H1 (cell line): Measurements from ENCODE around the gene HNRNPDL. TPM values are rescaled to one million over a fixed set of nuclear protein-coding genes. Genes with fewer than 3 reads are reported as not detected.

Source experiments
- CTCF ChIA-PET: fragments of 300-600 bp; sonication (Branson Sonifier 250); formaldehyde crosslinking; loops from one replicate; lab custom pipeline; 2021; ENCODE audit not compliant: partially characterized antibody; lab: Charles Lee
- POLR2A ChIA-PET: fragments of 300-600 bp; sonication (Branson Sonifier 250); formaldehyde crosslinking; loops from one replicate; lab custom pipeline; 2021; ENCODE audit warnings: inconsistent platforms; ENCODE audit not compliant: partially characterized antibody; lab: Charles Lee
- DNase-seq, 2 experiments: peaks; one replicate each; pipeline versions ENCODE4 v3.0.0 to v3.0.0-alpha.2; 2010 to 2022; ENCODE audit warnings: low spot score in 2 of 2, low read depth in 1 of 2, mixed read lengths in 1 of 2
- FAIRE-seq: peaks from 2 replicates; lab custom pipeline; 2011; peaks lifted over from hg19 to GRCh38; lab: Jason Lieb, UNC
- H2AFZ ChIP-seq: 2 replicates; pipeline ENCODE4 v1.8.1; 2012; ENCODE audit warnings: low read length, inconsistent platforms
- H2AK5ac ChIP-seq: 2 replicates; pipeline ENCODE4 v1.6.1; 2013; ENCODE audit warnings: low read depth, low read length
- H2BK120ac ChIP-seq: replicated peaks from 2 replicates; pipeline ENCODE3; 2013; ENCODE audit warnings: low read depth, low read length, inconsistent platforms
- H2BK12ac ChIP-seq: 2 replicates; pipeline ENCODE4 v1.6.1; 2013; ENCODE audit warnings: low read depth, low read length
- H2BK15ac ChIP-seq: 2 replicates; pipeline ENCODE4 v1.6.1; 2013; ENCODE audit warnings: low read length
- H2BK20ac ChIP-seq: 2 replicates; pipeline ENCODE4 v1.6.1; 2013; ENCODE audit warnings: low read length
- H2BK5ac ChIP-seq: 2 replicates; pipeline ENCODE4 v1.6.1; 2013; ENCODE audit warnings: low read depth, low read length
- H3K14ac ChIP-seq: 2 replicates; pipeline ENCODE4 v1.6.1; 2013; ENCODE audit warnings: inconsistent platforms; ENCODE audit not compliant: insufficient read length
- H3K18ac ChIP-seq: 2 replicates; pipeline ENCODE4 v1.6.1; 2013; ENCODE audit warnings: low read length; ENCODE audit errors: extremely low read depth
- H3K23ac ChIP-seq: 2 replicates; pipeline ENCODE4 v1.6.1; 2013; ENCODE audit warnings: inconsistent platforms; ENCODE audit not compliant: insufficient read length
- H3K23me2 ChIP-seq: 2 replicates; pipeline ENCODE4 v1.6.1; 2013; ENCODE audit warnings: low read depth, low read length
- H3K27ac ChIP-seq: 2 replicates; pipeline ENCODE4 v1.6.1; 2011; ENCODE audit warnings: low read depth, low read length, inconsistent platforms
- H3K27me3 ChIP-seq, 4 experiments: replicated peaks in 1 of 4; 1 replicate in 1 of 4; 2 replicates in 3 of 4; pipeline versions ENCODE4 v1.6.1 to v1.8.1; 2011 to 2013; ENCODE audit warnings: low read length in 3 of 4, mild to moderate bottlenecking in 3 of 4, inconsistent platforms in 2 of 4, mixed read lengths in 2 of 4, moderate library complexity in 1 of 4; ENCODE audit not compliant: control insufficient read depth in 3 of 4, insufficient read depth in 3 of 4; ENCODE audit errors: extremely low read depth in 1 of 4
- H3K36me3 ChIP-seq, 4 experiments: 2 replicates each; pipeline versions ENCODE4 v1.6.1 to v1.8.1; 2011 to 2013; ENCODE audit warnings: mild to moderate bottlenecking in 4 of 4, low read length in 3 of 4, moderate library complexity in 2 of 4, control low read depth in 1 of 4, inconsistent platforms in 1 of 4; ENCODE audit not compliant: insufficient read depth in 4 of 4, control insufficient read depth in 2 of 4
- H3K4ac ChIP-seq: replicated peaks from 2 replicates; pipeline ENCODE3; 2013; ENCODE audit warnings: low read length, low read depth, mixed read lengths, inconsistent platforms; ENCODE audit not compliant: insufficient read length
- H3K4me1 ChIP-seq, 4 experiments: replicated peaks in 1 of 4; 1 replicate in 1 of 4; 2 replicates in 3 of 4; pipeline versions ENCODE4 v1.6.1 to v1.8.1; 2011 to 2013; ENCODE audit warnings: low read length in 3 of 4, inconsistent platforms in 2 of 4, mixed read lengths in 1 of 4; ENCODE audit not compliant: insufficient read depth in 4 of 4, control insufficient read depth in 3 of 4
- H3K4me2 ChIP-seq, 2 experiments: 2 replicates each; pipeline versions ENCODE4 v1.6.1 to v1.8.1; 2011 to 2013; ENCODE audit warnings: low read depth in 2 of 2, low read length in 2 of 2, control low read depth in 1 of 2, inconsistent platforms in 1 of 2, mild to moderate bottlenecking in 1 of 2; ENCODE audit not compliant: insufficient read depth in 1 of 2
- H3K4me3 ChIP-seq, 4 experiments: fragments of 200-600, 300-600 bp in 1 of 4; sonication (generic), shearing (Covaris generic), sonication (Bioruptor Twin) in 1 of 4; 2 replicates each; pipeline versions ENCODE4 v1.5.1 to v1.8.1; 2011 to 2016; ENCODE audit warnings: low read length in 4 of 4, low read depth in 3 of 4, control low read depth in 2 of 4, inconsistent platforms in 2 of 4, mild to moderate bottlenecking in 2 of 4, mixed read lengths in 1 of 4, moderate library complexity in 1 of 4; ENCODE audit not compliant: insufficient read depth in 2 of 4; ENCODE audit errors: extremely low read depth in 1 of 4
- H3K56ac ChIP-seq: replicated peaks from 2 replicates; pipeline ENCODE3; 2013; ENCODE audit warnings: low read depth, mild to moderate bottlenecking, mixed read lengths, low read length, inconsistent platforms; ENCODE audit not compliant: insufficient read length
- H3K79me1 ChIP-seq: 2 replicates; pipeline ENCODE4 v1.6.1; 2013; ENCODE audit warnings: low read depth, low read length, control low read depth
- H3K79me2 ChIP-seq, 2 experiments: 2 replicates each; pipeline versions ENCODE4 v1.6.1 to v1.8.1; 2012 to 2013; ENCODE audit warnings: low read length in 2 of 2, mild to moderate bottlenecking in 2 of 2, inconsistent platforms in 1 of 2; ENCODE audit not compliant: insufficient read depth in 2 of 2, control insufficient read depth in 1 of 2
- H3K9ac ChIP-seq, 4 experiments: replicated peaks in 1 of 4; 1 replicate in 1 of 4; 2 replicates in 3 of 4; pipeline versions ENCODE4 v1.6.1 to v1.8.1; 2011 to 2013; ENCODE audit warnings: low read depth in 3 of 4, low read length in 3 of 4, control low read depth in 2 of 4, mild to moderate bottlenecking in 2 of 4, moderate library complexity in 2 of 4, inconsistent platforms in 1 of 4; ENCODE audit errors: extremely low read depth in 1 of 4
- H3K9me3 ChIP-seq, 2 experiments: 2 replicates each; pipeline versions ENCODE4 v1.6.1 to v1.8.1; 2012 to 2013; ENCODE audit warnings: mild to moderate bottlenecking in 2 of 2, moderate library complexity in 2 of 2, control low read depth in 1 of 2, inconsistent platforms in 1 of 2, low read depth in 1 of 2, low read length in 1 of 2, mixed read lengths in 1 of 2; ENCODE audit not compliant: insufficient read depth in 2 of 2
- H4K20me1 ChIP-seq, 2 experiments: replicated peaks in 1 of 2; 2 replicates each; pipeline versions ENCODE3 to v1.8.1; 2011 to 2013; ENCODE audit warnings: inconsistent platforms in 2 of 2, low read length in 2 of 2, mild to moderate bottlenecking in 1 of 2; ENCODE audit not compliant: insufficient read depth in 2 of 2, control insufficient read depth in 1 of 2
- H4K5ac ChIP-seq: 2 replicates; pipeline ENCODE4 v1.6.1; 2013; ENCODE audit warnings: low read length, low read depth, mixed read lengths, inconsistent platforms; ENCODE audit not compliant: insufficient read length
- H4K8ac ChIP-seq: 2 replicates; pipeline ENCODE4 v1.8.0; 2013; ENCODE audit warnings: mild to moderate bottlenecking, moderate library complexity, low read length, inconsistent platforms; ENCODE audit not compliant: insufficient read depth; ENCODE audit errors: extremely low read depth
- H4K91ac ChIP-seq: replicated peaks from 2 replicates; pipeline ENCODE3; 2013; ENCODE audit warnings: low read length, mixed read lengths, inconsistent platforms; ENCODE audit not compliant: insufficient read length
- POU5F1 ChIP-seq: IDR thresholded peaks from 2 replicates; pipeline ENCODE4 v1.6.1; 2011; ENCODE audit warnings: low read depth, mild to moderate bottlenecking, low read length, moderate library complexity
- WGBS, 2 experiments: shearing (Covaris generic) in 1 of 2; methylation state at CpG; one replicate each; pipeline versions ENCODE4 v1.1.6 to v1.1.7; 2013 to 2015; ENCODE audit warnings: low lambda C conversion rate in 2 of 2, mixed read lengths in 2 of 2, inconsistent platforms in 1 of 2, low coverage in 1 of 2, missing lambda C conversion rate in 1 of 2; ENCODE audit not compliant: insufficient replicate concordance in 2 of 2, insufficient coverage in 1 of 2, insufficient read length in 1 of 2; ENCODE audit errors: extremely low coverage in 1 of 2, missing lambda C conversion rate in 1 of 2; 5-methylcytosine and 5-hydroxymethylcytosine counted together
- polyA plus RNA-seq, 7 experiments: library from polyadenylated mRNA; depleted of rRNA in 3 of 7; stranded (reverse) in 5 of 7; unstranded in 2 of 7; fragments of >200 nt in 5 of 7; fragments of 200-250 nt in 2 of 7; gene quantifications; 1 replicate in 5 of 7; 2 replicates in 1 of 7; 4 replicates in 1 of 7; pipeline versions ENCODE4 v1.2.1 to v1.2.3, GENCODE V29; 2011 to 2013; ENCODE audit warnings: missing spikeins in 2 of 7, mixed read lengths in 2 of 7
- total RNA-seq: library from RNA; stranded (reverse); fragmentation: NEBNext Ultra II Directional; extraction: Animal tissue kit (Norgen Biotek cat#: 25700); gene quantifications from 2 replicates; pipeline ENCODE4 v1.2.1, GENCODE V29; 2021

Gene HNRNPDL
- total and polyA plus RNA-seq, 2 of the 8 experiments (the other 6 are each of a cell fraction or from before 2014, with no cell fraction given): 197 to 411 TPM

DNA sequence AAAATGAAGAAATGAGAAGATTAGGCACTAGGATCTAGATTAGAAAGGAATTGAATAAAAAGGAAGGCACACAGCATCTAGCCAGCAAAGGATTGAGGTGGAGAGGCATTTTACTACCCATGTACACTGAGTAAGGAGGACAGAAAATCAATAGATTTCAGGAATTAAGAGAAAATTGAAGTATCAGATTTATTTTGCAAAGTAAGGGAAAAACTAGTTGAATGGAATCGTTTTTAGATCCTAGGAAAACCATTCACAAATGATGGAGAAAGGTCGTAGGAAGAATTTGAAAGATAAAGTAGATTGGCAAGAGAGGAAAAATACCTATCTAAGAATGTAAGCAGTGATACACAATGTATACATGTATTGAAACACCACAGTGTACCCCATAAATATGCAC, 31.4 kb upstream of the HNRNPDL start:
- Histone ChIP-seq H3K4me3 (no peak overlapping the region), H3K27me3 (no peaks in the 10 kb centered on the region), H3K9me3 (no peaks in the 10 kb centered on the region), H3K4ac (no peak overlapping the region), H3K27ac (no peak overlapping the region), H3K18ac (no peak overlapping the region), H2AFZ (no peak overlapping the region), H3K4me2 (no peak overlapping the region), H3K4me1 (no peaks in the 10 kb centered on the region), H2AK5ac (no peak overlapping the region), H3K79me2 (no peaks in the 10 kb centered on the region), H3K23me2 (no peaks in the 10 kb centered on the region), H2BK12ac (no peak overlapping the region), H3K56ac (no peak overlapping the region), H4K5ac (no peak overlapping the region), H3K36me3 (peaks cover 18 to 52% (median 39%) of the 10 kb centered on the region in 4 experiments), H2BK15ac (no peak overlapping the region), H3K9ac (no peak overlapping the region), H3K23ac (no peak overlapping the region), H4K8ac (no peak overlapping the region), H2BK5ac (no peak overlapping the region), H3K79me1 (no peaks in the 10 kb centered on the region), H4K91ac (no peak overlapping the region), H2BK20ac (no peak overlapping the region), H3K14ac (no peak overlapping the region), H4K20me1 (peaks cover 0 to 2% of the 10 kb centered on the region in 2 experiments), H2BK120ac (no peak overlapping the region)
- ChIA-PET CTCF (interaction anchor here (1.3 to 13.4 kb wide), 9 partner anchors 17 to 279 kb away, joined by 3 to 160 read pairs (median 5); no protein-coding TSS in a partner anchor), POLR2A (no interaction called here)
- 94% methylated on average over 2 of the region's 2 CpGs; no CpG with 5 or more reads in 1 of the 2 experiments for WGBS, 2 experiments
- no peak for FAIRE-seq
- no peak for DNase-seq
- TF ChIP-seq POU5F1: no peak
